Stimulated activated CD8-positive, alpha-beta memory T cell treated with anti-CD3 and anti-CD28 coated beads, Interleukin-12 subunit alpha, Interleukin-12 subunit beta, amount 100 ng/mL, for 4 hours (primary cell): ENCODE data around the gene ZNF19.
"Not testable (repeated sequence)": the region's sequence is repeated elsewhere in the genome, so short reads cannot be mapped to it uniquely, and the experiment has no call there.

Experiments used
- DNase-seq: peaks from one replicate; pipeline ENCODE4 v3.0.0-alpha.2; 2020; ENCODE audit warnings: low read depth

The ZNF19 gene

DNA sequence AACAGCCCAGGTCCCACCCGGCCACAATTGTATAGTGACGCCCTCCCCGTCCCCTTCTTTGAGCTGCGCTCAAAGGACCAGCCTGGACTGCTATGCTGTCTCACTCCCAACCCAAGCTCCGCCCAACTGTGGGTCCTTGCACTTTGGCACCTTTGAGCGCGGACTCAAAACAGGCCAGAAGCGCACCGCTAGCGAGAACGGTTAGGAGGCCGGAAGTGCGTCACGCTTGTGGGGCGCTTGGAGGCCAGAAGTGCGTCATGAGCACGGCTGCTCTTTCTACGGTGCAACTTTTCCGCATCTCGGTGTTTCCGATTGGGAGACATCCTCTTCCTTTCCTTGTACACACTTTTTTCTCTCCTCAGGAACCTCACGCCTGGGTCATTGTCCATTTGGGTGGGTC, at the start of gene ZNF19:
ZNF19 (minus strand) TSS at position 203 of the 400 bp plus-strand sequence. CDS start 7,210 bp downstream, outside the sequence.
- DNase-seq = no peak

DNA sequence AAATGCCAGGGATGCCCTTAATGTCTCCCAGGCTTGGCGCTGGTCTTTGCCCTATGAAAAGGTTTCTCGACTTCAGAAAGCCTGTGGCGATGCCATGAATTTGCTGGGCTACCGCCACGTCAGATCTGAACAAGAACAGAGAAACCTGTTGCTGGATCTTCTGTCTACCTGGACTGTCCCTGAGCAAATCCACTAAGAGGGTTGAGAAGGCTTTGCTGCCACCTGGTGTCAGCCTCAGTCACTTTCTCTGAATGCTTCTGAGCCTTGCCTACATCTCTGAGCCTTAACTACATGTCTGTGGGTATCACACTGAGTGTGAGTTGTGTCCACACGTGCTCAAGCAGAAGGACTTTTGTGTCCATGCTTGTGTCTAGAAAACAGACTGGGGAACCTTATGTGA, 48.5 kb upstream of the ZNF19 start:
- no peak for DNase-seq

DNA sequence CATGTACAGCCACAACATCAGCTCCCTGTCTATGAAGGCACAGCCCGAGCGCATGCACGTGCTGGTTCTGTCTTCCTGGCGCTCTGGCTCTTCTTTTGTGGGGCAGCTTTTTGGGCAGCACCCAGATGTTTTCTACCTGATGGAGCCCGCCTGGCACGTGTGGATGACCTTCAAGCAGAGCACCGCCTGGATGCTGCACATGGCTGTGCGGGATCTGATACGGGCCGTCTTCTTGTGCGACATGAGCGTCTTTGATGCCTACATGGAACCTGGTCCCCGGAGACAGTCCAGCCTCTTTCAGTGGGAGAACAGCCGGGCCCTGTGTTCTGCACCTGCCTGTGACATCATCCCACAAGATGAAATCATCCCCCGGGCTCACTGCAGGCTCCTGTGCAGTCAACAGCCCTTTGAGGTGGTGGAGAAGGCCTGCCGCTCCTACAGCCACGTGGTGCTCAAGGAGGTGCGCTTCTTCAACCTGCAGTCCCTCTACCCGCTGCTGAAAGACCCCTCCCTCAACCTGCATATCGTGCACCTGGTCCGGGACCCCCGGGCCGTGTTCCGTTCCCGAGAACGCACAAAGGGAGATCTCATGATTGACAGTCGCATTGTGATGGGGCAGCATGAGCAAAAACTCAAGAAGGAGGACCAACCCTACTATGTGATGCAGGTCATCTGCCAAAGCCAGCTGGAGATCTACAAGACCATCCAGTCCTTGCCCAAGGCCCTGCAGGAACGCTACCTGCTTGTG, 47.8 kb upstream of the ZNF19 start:
- DNase-seq = no peak

DNA sequence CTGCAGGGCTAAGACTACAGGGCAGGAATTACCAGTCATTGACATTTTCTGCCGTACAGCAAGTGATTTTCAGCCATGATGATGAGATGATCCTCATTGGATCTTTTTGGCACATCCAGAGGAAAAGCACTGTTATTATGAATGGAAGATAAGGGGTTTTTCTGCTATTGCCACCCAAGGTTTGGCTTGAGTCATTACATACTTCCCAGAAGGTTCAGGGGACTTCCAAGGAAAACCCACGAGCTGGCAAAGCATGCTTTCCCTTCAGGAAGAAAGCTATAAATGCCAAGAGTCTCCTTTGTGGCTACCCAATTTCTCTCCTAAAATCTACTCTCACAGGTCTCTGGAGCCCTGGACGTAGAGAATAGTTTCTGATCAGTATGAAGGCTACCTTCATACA, 43.2 kb upstream of the ZNF19 start:
- no peak for DNase-seq

DNA sequence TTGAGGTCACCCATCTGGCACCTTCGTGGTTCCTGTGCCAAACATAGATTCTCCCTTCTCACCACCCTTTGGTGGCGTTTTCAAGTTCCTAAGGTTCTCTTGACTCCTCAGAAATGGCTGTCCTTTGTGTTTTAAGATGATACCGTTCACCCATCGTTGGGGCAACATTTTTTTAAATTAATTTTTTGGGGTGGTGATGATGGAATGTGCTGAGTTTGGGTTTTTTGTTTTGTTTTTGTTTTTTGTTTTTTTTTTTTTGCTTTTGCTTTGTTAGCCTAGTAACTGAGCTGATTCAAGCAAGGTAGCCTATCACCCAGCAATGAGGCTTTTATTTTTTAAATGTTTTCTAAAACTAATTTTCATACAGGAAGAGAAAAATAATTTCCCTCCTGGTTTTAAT, 39.7 kb upstream of the ZNF19 start:
- no peak for DNase-seq

DNA sequence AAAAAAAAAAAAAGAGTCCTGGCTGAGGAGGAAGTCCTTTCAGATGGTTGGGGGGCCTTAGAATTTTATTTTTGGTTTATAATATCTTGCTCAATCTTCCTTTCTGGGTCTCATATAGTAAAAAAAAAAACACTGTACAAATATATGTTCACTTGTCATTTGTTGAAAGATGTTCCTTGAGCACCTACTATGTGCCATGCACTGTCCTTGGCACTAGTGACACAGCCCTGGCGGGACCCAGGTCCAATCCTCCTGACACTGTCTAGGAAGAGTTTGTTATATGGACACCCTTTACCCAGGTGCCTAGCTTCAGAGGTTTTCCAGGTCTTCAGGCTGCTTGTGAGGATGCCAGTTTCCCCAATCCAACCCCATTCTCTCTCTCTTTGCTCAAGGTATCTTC, 39.1 kb upstream of the ZNF19 start:
- no peak for DNase-seq

DNA sequence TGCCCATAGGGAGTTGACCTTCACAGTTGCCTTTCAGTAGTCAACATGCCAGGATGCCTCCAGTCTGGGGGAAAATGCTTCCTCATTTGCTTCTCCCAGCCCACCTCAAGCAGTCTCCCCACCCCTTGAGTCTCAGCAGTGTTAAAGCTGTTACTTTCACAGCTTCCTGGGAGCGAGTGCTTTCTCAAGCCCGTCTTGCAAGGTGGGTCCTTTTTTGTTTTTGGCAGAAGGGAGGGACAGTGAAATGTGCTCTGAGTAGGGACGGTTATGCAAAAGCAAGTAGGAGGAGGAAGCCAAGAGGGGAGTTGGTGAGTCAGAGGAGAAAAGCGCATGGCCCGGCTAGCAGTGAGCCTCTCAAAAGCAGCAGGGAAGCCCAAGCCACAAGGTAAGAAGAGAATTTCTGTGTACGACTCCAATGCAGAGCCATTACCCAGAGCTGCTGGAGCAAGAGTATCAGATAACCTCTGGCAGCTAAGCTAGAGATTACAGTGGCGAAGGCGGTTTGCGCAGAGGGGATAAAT, 37.0 kb upstream of the ZNF19 start, which contains the start of gene CHST4:
CHST4 (plus strand) TSS at position 316 of the 521 bp plus-strand sequence. CDS start 10,252 bp downstream, outside the sequence.
- DNase-seq = no peak

DNA sequence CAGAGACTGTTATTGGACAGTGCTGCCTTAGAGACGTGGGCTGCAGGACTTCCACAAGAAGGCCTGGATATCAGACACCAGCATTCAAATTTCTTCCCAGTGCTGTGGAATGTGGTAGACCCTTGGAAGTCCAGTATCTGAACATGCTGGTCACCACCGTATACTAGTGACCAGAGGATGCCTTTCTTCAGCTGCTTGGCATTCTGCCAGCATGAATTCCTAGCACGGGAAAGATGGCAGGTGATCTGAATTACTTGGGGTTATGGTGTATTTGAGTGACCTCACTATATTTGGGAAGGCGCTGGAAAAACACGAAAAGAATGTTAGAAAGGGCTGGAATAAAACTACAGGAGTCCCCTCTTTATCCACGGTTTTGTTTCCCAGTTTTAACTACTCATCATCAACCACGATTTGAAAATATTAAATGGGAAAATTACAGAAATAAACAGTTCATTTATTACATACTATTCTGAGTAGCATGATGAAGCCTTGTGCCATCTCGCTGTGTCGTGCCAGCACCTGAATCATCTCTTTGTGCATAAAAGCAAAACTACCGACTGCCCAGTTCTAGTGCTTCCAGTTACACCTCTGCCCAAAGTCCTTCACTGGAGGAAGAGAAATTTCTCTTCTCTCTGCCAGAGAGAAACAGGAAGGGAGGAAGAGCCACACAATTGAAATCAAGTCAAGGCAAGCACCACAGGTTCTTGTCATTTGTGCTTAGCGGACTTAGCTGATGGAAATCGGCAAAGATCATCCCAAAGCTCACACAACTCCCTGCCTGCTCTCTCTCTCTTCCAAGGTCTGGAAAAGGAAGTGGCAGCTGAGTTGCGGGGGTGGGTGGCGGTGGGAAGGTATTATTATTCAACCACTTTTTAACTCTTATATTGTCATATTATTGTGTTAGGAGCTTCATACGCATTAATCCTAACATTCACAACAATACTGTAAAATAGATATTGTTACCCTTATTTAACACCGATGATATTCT, 35.7 kb upstream of the ZNF19 start:
- no peak for DNase-seq

DNA sequence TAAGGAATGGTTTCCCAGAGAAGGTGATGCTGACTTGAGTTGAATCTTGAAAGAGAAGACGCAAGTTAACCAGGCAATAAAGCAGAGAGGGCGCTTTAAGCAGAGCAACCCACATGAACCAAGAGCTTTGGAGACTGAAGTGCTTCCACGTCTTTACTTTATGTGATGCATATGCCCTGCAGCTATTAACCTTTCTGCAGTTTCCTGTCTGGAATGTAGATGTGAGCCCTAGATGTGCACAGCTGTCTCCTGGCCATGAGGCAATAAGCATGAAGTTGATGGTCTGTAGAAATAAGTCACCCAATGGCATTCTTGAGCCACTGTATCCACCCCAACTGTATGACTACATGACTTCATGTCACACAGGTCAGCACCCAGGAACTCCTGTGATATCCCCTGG, 31.4 kb upstream of the ZNF19 start:
- DNase-seq = no peak

DNA sequence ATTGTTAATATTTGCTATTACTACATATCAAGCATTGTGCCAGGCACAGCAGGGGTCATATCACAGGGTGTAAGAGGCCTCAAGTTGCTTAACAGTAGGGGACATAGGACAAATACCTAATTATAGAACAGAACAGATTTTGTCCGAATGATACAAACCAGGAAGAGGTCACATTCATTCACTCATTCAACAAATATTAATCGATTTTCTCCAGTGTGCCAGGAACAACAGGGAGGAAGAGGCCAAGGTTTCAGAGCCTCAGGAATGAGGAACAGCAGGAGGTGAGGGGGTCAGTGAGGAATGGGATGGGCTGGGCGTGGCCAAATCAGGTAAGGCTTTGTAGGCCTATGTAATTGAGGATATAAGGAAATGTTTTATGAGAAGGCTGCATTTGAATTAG, 25.9 kb upstream of the ZNF19 start:
- no peak for DNase-seq

DNA sequence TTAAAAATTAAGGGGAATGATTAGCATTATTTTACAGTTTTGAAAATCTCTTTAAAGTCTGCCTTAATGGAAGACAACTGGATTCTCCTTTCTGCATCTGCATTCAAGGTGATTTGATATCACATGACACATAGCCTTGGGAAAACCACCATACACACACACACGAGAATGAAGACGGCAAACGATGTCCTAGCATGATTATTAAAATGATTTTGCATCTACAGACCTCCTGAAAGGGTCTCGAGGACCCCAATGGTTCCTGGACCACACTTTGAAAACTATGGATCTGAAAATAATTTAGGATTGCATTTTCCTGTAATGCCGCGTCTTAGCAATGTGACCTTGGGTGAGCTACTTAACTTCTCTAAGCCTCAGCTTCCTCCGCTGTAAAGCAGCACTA, 25.4 kb upstream of the ZNF19 start:
- DNase-seq = no peak

DNA sequence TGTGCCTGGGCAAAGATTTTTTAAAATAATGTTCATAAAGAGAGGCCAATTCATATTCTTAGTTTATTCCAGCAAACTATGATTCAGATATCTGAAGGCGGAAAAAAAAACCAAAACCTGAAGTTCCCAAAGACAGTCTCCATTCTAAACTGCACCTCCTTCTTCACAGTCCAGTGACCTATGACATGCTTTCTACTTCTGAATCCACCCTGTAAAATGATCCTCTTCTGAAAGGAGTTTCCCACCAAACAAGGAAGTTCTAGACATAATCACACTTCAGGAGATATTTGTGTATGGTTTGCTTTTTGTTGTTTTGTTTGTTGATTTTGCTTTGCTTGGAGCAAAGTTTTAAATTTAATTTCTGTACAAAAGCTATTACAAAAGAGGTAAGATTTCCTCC, 24.2 kb upstream of the ZNF19 start:
- DNase-seq = no peak

DNA sequence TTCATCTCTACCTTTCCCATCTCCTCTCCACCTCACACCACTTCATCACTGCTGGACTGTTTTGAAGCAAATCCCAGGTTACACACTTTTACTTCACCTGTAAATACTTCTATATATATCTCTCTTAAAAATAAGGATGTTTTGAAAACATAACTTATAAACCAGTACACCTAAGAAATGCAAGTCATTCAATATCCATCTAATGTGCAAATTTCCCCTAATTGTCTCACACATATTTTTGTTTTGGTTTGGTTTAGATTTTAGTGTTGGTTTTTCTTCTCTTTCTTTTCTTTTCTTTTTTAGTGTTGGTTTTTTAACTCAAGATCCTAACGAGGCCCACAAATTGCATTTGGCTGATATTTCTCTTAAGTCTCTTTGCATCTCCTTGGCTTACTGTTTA, 17.9 kb upstream of the ZNF19 start:
- DNase-seq = no peak

DNA sequence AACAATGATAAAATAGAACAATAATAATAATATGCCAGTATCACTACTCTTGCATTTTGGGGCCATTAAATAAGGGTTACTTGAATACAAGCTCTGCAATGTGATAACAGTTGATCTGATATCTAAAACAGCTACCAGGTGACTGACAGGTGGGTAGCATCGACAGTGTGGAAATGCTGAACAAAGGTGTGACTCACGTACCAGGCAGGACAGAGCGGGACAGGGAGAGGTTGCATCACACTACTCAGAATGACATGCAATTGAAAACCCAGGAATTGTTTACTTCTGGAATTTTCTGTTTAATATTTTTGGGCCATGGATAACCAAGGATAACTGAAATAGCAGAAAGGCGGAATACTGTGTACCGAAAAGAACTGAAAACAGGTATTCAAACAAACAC, 15.8 kb upstream of the ZNF19 start:
- DNase-seq = no peak

DNA sequence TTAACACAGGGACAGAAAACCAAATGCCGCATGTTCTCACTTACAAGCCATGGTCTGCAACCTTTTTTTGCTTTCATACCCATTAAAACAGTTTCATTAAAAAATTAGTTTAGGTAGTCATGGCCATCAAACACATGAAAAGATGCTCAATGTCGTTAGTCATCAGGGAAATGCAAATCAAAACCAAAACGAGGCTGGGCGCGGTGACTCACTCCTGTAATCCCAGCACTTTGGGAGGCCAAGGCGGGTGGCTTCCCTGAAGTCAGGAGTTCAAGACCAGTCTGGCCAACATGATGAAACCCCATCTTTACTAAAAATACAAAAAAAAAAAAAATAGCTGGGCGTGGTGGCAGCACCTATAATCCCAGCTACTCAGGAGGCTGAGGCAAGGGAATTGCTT, 14.9 kb upstream of the ZNF19 start:
- DNase-seq = not testable (repeated sequence)

DNA sequence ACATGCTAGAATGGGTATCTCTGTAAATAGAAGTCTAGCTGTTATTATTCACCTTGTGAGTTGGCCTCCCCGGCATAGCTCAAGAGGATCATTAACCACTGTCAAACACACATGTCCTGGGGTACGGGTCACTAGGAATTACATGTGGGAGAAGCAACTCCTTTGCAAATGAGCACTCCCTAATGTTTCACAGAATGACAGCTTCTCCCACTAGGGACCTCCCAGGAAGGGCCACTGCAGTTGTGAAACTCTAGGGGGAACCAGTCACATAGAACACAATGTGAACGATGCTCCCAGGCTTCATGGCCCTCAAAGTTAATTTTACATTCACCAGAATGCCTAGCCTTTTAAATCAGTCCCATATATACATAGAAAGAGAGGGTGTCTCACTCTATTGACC, 12.4 kb upstream of the ZNF19 start:
- DNase-seq = no peak

DNA sequence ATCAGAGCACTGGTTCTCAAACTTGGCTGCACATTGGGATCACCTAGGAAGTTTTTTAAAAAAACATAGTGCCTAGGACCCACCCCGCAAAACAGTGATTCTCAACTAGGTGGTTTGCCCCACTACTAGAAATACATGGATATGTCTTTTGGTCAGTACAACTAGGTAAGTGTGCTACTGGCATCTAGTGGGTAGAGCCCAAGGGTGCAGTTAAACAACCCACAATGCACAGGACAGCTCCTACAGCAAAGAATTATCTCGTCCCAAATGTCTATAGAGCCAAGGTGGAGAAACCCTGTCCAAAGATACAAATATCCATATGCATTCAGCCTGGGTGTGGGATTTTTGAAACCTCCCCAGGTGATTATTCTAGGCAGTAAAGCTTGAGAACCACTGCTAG, 11.8 kb upstream of the ZNF19 start:
- DNase-seq = no peak

DNA sequence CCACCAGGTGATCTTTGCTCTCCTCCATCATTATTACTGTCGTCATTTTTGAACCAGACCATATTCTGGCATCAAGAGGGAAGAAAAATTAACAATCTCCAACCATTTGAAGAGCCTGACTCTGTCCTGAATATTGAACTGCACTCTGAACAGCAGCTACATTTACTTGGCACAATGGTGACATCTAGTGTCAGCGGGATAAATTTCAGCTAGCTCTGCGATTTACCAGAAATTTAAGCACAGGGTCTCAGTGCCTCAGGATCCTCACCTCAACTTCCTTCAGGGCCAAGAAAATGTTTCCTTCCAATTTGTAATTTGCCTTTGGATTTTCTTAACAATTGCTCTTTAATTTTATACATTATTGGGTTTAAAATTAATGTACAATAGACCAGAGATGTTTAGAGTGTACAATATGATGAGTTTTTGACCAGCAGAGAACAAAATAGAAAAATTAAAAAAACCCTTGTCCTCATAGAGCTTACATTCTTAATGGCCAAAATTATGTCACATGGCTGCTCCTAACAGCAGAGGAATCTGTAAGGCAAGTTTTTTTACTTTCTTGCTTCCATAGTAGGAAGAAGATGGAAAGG, 10.7 kb upstream of the ZNF19 start:
- DNase-seq = no peak

DNA sequence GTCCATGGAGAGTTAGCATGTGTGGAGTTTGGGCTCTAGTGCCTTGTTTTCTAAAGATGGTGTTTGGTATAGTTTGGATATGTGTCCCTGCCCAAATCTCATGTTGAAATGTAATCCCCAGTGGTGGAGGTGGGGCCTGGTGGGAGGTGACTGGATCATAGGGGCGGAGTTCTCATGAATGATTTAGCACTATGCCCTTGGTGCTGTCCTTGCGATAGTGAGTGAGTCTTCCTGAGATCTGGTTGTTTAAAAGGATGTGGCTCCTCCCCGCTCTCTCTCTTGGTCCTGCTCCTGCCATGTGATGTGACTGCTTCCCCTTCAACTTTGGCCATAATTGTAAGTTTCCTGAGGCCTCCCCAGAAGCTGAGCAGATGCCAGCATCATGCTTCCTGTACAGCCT, 8.9 kb upstream of the ZNF19 start:
- no peak for DNase-seq

DNA sequence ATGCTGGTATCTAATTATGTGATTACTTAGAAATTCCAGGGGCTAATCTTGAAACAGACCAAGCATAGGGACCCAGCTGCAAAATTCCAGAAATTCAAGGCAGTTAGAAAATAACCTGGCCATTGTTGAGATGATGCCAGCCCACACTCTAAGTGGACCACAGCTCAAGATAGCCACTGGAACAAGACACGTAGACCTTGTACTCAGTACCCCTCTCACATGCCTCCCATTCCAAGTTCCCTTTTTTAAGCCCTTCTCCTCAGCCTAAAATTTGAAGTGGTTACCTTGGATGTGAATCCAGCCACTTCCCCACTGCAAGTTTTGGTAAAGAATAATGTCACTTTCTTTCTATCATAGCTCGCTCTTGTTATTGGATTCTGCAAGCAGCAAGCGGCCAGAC, 4.1 kb upstream of the ZNF19 start:
- no peak for DNase-seq

DNA sequence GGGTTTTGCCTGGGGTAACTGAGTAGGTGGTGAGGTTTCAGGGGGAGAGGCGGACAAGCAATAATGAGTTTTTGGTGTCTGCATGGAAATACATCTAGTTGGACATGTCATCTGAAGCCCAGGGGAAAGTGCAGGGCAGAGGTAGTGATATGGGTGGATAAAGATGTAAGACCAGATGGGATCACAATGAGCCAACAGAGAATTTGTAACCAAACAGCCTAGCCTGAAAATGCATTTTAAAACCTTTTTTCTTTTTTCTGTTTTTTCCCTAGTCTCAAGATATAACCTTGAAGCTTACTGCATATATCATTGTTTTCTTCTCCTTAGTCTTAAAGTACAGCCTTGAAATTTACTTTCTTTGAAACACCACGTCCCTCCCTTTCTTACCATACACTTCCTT, 3.7 kb upstream of the ZNF19 start:
- no peak for DNase-seq

DNA sequence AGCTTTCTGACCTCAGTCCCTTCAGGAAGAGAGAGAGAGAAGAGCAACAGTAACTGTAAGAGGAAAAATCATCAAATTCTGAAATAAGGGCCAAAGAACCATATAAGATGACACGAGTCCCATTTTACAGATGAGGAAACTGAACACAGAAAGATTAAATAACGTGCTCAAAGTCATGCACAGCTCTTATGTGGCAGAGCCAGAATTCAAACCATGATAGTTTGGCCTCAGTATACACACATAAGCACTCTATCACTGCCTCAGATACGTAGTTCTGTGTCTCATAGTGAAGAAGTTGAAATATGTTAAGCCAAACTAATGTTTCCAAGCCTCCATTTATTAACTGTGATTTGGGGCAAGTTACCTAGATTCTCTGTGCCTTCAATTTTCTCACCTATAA, 1.9 kb upstream of the ZNF19 start:
- no peak for DNase-seq

DNA sequence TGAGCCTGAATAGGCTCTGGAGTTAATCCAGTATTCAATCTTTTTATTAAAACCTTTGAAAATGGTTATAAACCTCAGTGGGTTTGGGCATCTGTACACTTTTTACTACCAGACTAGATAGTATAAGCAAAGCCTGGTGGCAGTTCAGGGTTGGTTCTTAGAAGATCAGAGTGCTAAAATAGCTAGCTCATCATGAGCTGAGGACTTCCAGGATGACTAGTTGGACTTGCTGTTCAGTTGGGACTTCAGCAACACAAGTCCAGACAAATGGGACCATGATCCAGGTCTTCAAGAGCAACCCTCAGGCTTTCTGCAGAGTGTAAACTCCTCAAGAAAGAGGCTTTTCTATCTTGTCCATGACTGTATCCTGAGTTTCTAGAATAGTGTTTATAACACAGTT, 1.2 kb upstream of the ZNF19 start:
- DNase-seq = no peak
